A673 (cell line): Measurements from ENCODE around the gene BNC2.

Experiments used
- EZH2 ChIP-seq: fragments of 200-600 bp; sonication (generic); IDR thresholded peaks from 2 replicates; pipeline ENCODE4 v1.6.1; 2017; ENCODE audit warnings: borderline replicate concordance, low read depth, mild to moderate bottlenecking, mixed read lengths, antibody characterized with exemption, low read length; ENCODE audit not compliant: poor library complexity, severe bottlenecking
- TF ChIP-seq, protein P1 (sequence below): fragments of 300-800, 200-600 bp; sonication (generic); conservative IDR thresholded peaks from 2 replicates; pipeline ENCODE4 v1.5.1; 2017; ENCODE audit warnings: low read depth, mild to moderate bottlenecking, antibody characterized with exemption, low read length, moderate library complexity, mixed read lengths

DNA sequence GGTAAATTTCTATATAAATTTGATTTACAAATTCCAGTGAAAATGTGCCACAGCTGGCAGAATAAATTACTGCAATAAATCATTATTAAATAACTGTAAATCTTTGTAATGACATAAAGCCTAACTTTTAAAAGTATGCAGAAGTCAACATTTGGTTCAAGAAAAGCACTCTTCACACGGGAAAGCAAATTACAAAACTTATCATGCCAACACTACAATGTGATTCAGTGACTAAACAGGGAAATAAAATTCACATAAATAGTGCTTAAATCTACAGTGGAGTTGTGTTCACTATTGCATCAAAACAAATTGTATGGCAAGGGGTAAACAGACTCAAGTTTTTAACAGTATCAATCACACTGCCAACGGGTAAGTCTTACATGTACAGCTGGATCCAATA, 117.2 kb downstream of the BNC2 start:
- TF ChIP-seq, protein P1, sequence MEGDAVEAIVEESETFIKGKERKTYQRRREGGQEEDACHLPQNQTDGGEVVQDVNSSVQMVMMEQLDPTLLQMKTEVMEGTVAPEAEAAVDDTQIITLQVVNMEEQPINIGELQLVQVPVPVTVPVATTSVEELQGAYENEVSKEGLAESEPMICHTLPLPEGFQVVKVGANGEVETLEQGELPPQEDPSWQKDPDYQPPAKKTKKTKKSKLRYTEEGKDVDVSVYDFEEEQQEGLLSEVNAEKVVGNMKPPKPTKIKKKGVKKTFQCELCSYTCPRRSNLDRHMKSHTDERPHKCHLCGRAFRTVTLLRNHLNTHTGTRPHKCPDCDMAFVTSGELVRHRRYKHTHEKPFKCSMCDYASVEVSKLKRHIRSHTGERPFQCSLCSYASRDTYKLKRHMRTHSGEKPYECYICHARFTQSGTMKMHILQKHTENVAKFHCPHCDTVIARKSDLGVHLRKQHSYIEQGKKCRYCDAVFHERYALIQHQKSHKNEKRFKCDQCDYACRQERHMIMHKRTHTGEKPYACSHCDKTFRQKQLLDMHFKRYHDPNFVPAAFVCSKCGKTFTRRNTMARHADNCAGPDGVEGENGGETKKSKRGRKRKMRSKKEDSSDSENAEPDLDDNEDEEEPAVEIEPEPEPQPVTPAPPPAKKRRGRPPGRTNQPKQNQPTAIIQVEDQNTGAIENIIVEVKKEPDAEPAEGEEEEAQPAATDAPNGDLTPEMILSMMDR, result no peak
- no peak for TF ChIP-seq EZH2
